ENCODE data around the gene STC2. TPM values are rescaled to one million over a fixed set of nuclear protein-coding genes. Genes with fewer than 3 reads are reported as not detected.

STC2 gene
- total RNA-seq, 1 donor, result 558 TPM

- Histone ChIP-seq H3K27ac (ENCODE audit: low read depth, low read length) (peak overlapping the region; percentile 97), H3K9me3 (ENCODE audit: low read depth, low read length) (no peaks in the 10 kb centered on the region), H3K79me2 (ENCODE audit: insufficient read depth, low read length) (peaks cover 76% of the 10 kb centered on the region), H2AFZ (ENCODE audit: low read length) (no peak overlapping the region), H4K20me1 (ENCODE audit: insufficient read depth, low read length) (peaks cover 44% of the 10 kb centered on the region), H3K4me1 (ENCODE audit: insufficient read depth, low read length) (peaks cover 52% of the 10 kb centered on the region), H3K36me3 (ENCODE audit: insufficient read depth, low read length) (peaks cover 59% of the 10 kb centered on the region), H3K27me3 (ENCODE audit: insufficient read depth, low read length) (no peaks in the 10 kb centered on the region), H3K4me3 (ENCODE audit: insufficient read depth, low read length) (peak overlapping the region; percentile 94), H3K4me2 (ENCODE audit: insufficient read depth, low read length) (peak overlapping the region; percentile 93)
- TF ChIP-seq CTCF (IDR thresholded peaks at IDR 0.05; ENCODE audit: extremely low read depth, low read depth, low read length), result no peak
- DNase-seq (ENCODE audit: insufficient read length, low spot score, missing footprints), result peak; percentile 81
These were observed 3.0 kb downstream of the STC2 start for GRCh38 chr5:173325091-173325698.

DNA sequence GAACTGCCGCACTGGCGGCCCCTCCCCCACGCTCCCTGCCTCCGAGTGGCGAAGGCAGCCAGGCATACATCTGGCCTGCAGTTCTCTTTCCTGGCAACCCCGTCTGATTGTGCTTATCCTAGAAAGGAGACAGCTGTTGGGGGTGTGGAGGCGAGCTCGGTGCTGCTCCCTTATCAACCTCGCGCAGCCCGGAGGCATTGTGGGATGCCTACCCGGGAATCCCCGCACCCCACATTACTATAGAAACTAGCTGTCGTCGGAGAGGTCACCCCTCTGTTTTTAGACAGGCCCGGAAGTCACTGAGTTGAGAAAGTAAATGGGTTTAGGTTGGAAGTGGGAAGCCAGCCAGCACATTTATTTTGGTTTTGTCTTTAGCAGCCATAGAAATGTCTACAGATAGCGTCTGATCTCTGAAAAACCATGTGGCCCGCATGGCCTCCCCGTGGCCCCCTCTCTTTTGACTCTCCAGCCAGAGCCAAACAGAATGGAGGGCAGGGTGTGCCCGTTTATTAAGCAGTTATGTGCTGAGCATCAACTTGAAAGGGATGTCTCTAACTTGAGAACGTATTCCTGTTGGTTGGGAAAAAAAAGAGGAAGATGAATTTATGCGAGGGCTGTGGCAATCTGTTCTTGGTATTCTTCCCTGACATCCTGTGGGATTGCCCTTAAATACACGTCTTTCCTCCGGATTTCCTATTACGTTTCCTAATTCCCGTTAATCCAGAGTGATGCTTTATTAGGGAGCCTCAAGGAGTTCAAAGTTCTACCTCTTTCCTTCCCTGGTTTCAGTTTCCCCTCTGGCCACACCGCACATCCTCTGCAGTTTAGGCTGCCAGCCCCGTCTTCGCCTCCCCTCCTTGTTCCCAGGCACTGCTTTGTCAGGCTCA is 3.9 kb downstream of the STC2 start:
- peaks cover 78% of the 10 kb centered on the region for H3K79me2 ChIP-seq (ENCODE audit: insufficient read depth, low read length)
- peaks cover 54% of the 10 kb centered on the region for H3K4me1 ChIP-seq (ENCODE audit: insufficient read depth, low read length)
- H4K20me1 ChIP-seq (ENCODE audit: insufficient read depth, low read length), result peaks cover 47% of the 10 kb centered on the region
- peaks cover 68% of the 10 kb centered on the region for H3K36me3 ChIP-seq (ENCODE audit: insufficient read depth, low read length)
- H3K27me3 ChIP-seq (ENCODE audit: insufficient read depth, low read length), result no peaks in the 10 kb centered on the region
- peak overlapping the region; percentile 93 for H3K4me2 ChIP-seq (ENCODE audit: insufficient read depth, low read length)
- H3K9me3 ChIP-seq (ENCODE audit: low read depth, low read length), result no peaks in the 10 kb centered on the region
- H2AFZ ChIP-seq (ENCODE audit: low read length), result no peak overlapping the region
- TF ChIP-seq CTCF (IDR thresholded peaks at IDR 0.05; ENCODE audit: extremely low read depth, low read depth, low read length), result no peak
- peak; percentile 92 for DNase-seq (ENCODE audit: insufficient read length, low spot score, missing footprints)
- peak overlapping the region; percentile 94 for H3K4me3 ChIP-seq (ENCODE audit: insufficient read depth, low read length)
- H3K27ac ChIP-seq (ENCODE audit: low read depth, low read length), result peak overlapping the region; percentile 97

- no peaks in the 10 kb centered on the region for H3K9me3 ChIP-seq (ENCODE audit: low read depth, low read length)
- H3K4me1 ChIP-seq (ENCODE audit: insufficient read depth, low read length), result peaks cover 49% of the 10 kb centered on the region
- no peaks in the 10 kb centered on the region for H3K27me3 ChIP-seq (ENCODE audit: insufficient read depth, low read length)
- DNase-seq (ENCODE audit: insufficient read length, low spot score, missing footprints), result no peak
- peak overlapping the region; percentile 93 for H3K4me2 ChIP-seq (ENCODE audit: insufficient read depth, low read length)
- peaks cover 47% of the 10 kb centered on the region for H4K20me1 ChIP-seq (ENCODE audit: insufficient read depth, low read length)
- peak overlapping the region; percentile 94 for H3K4me3 ChIP-seq (ENCODE audit: insufficient read depth, low read length)
- peaks cover 78% of the 10 kb centered on the region for H3K79me2 ChIP-seq (ENCODE audit: insufficient read depth, low read length)
- no peak for TF ChIP-seq CTCF (IDR thresholded peaks at IDR 0.05; ENCODE audit: extremely low read depth, low read depth, low read length)
- no peak overlapping the region for H2AFZ ChIP-seq (ENCODE audit: low read length)
- H3K36me3 ChIP-seq (ENCODE audit: insufficient read depth, low read length), result peaks cover 74% of the 10 kb centered on the region
- H3K27ac ChIP-seq (ENCODE audit: low read depth, low read length), result peak overlapping the region; percentile 97
These were observed 4.5 kb downstream of the STC2 start for GRCh38 chr5:173323799-173324114.

Data from osteoblast (primary cell).